Measurements from ENCODE around the gene THUMPD2.
A peak's percentile ranks its signal among the peaks of the same experiment; 100 is the strongest.

Gene THUMPD2

GRCh38 chr2:39735648-39736047, 43.4 kb downstream of the THUMPD2 start:
- no peak for TF ChIP-seq CTCF (IDR thresholded peaks at IDR 0.05)
- TF ChIP-seq ZFX (IDR thresholded peaks at IDR 0.05; ENCODE audit: borderline replicate concordance), result no peak
- H3K27ac ChIP-seq, result no peak overlapping the region

- no peak for TF ChIP-seq CTCF (IDR thresholded peaks at IDR 0.05)
- TF ChIP-seq ZFX (IDR thresholded peaks at IDR 0.05; ENCODE audit: borderline replicate concordance), result no peak
- H3K27ac ChIP-seq, result no peak overlapping the region
Measured at GRCh38 chr2:39734445-39734844, 44.6 kb downstream of the THUMPD2 start.

- no peak overlapping the region for H3K27ac ChIP-seq
Measured at GRCh38 chr2:39733070-39733674, 45.9 kb downstream of the THUMPD2 start.

GRCh38 chr2:39732482-39732881, 46.6 kb downstream of the THUMPD2 start:
- TF ChIP-seq ZFX (IDR thresholded peaks at IDR 0.05; ENCODE audit: borderline replicate concordance) (no peak), CTCF (IDR thresholded peaks at IDR 0.05) (no peak)
- no peak overlapping the region for H3K27ac ChIP-seq

More at GRCh38 chr2:39733070-39733674, 45.9 kb downstream of the THUMPD2 start:
- no peak for TF ChIP-seq CTCF (IDR thresholded peaks at IDR 0.05)
- no peak for TF ChIP-seq ZFX (IDR thresholded peaks at IDR 0.05; ENCODE audit: borderline replicate concordance)

GRCh38 chr2:39731546-39731945, 47.5 kb downstream of the THUMPD2 start:
- H3K27ac ChIP-seq, result no peak overlapping the region
- no peak for TF ChIP-seq CTCF (IDR thresholded peaks at IDR 0.05)
- no peak for TF ChIP-seq ZFX (IDR thresholded peaks at IDR 0.05; ENCODE audit: borderline replicate concordance)

- no peak overlapping the region for H3K27ac ChIP-seq
- TF ChIP-seq ZFX (IDR thresholded peaks at IDR 0.05; ENCODE audit: borderline replicate concordance) (no peak), CTCF (IDR thresholded peaks at IDR 0.05) (peak; percentile 71)
Measured at GRCh38 chr2:39730685-39731302, 48.3 kb downstream of the THUMPD2 start.

- H3K27ac ChIP-seq, result no peak overlapping the region
Measured at GRCh38 chr2:39730276-39730675, 48.8 kb downstream of the THUMPD2 start.

More at GRCh38 chr2:39730276-39730675, 48.8 kb downstream of the THUMPD2 start:
- TF ChIP-seq CTCF (IDR thresholded peaks at IDR 0.05) (no peak), ZFX (IDR thresholded peaks at IDR 0.05; ENCODE audit: borderline replicate concordance) (no peak)

All from 22Rv1 (cell line).